Activated CD8-positive, alpha-beta memory T cell treated with anti-CD3 and anti-CD28 coated beads, Interleukin-2, amount 50 U/mL, for 1 hour (primary cell): ENCODE data around the gene FBXW7.

Experiments used
- DNase-seq: peaks from one replicate; pipeline ENCODE4 v3.0.0-alpha.2; 2020; ENCODE audit errors: extremely low read depth

FBXW7 gene

GRCh38 chr4:152476796-152477195 is 59.1 kb downstream of the FBXW7 start:
- DNase-seq: no peak

GRCh38 chr4:152471251-152471792 is 64.6 kb downstream of the FBXW7 start:
- no peak for DNase-seq

- DNase-seq: no peak
Measured at GRCh38 chr4:152468408-152468807, 67.5 kb downstream of the FBXW7 start.

- DNase-seq: no peak
Measured at GRCh38 chr4:152467101-152467500, 68.8 kb downstream of the FBXW7 start.

GRCh38 chr4:152464030-152464823 is 71.7 kb downstream of the FBXW7 start:
- no peak for DNase-seq

- no peak for DNase-seq
Measured at GRCh38 chr4:152463562-152463961, 72.3 kb downstream of the FBXW7 start.

- DNase-seq: no peak
Measured at GRCh38 chr4:152462695-152463094, 73.2 kb downstream of the FBXW7 start.

GRCh38 chr4:152462047-152462446 is 73.8 kb downstream of the FBXW7 start:
- DNase-seq: no peak

GRCh38 chr4:152460488-152460887 is 75.4 kb downstream of the FBXW7 start:
- DNase-seq: no peak

GRCh38 chr4:152459326-152459725 is 76.6 kb downstream of the FBXW7 start:
- DNase-seq: no peak

- DNase-seq: no peak
Measured at GRCh38 chr4:152458801-152459302, 77.0 kb downstream of the FBXW7 start.

GRCh38 chr4:152456609-152457008 is 79.3 kb downstream of the FBXW7 start:
- no peak for DNase-seq

GRCh38 chr4:152455311-152455710 is 80.6 kb downstream of the FBXW7 start:
- DNase-seq: no peak

- no peak for DNase-seq
Measured at GRCh38 chr4:152454398-152455011, 81.4 kb downstream of the FBXW7 start.

GRCh38 chr4:152451496-152451895 is 84.4 kb downstream of the FBXW7 start:
- DNase-seq: no peak

- DNase-seq: no peak
Measured at GRCh38 chr4:152448854-152449253, 87.0 kb downstream of the FBXW7 start.

- no peak for DNase-seq
Measured at GRCh38 chr4:152448038-152448707, 87.7 kb downstream of the FBXW7 start.

GRCh38 chr4:152443859-152444258 is 92.0 kb downstream of the FBXW7 start:
- no peak for DNase-seq

- no peak for DNase-seq
Measured at GRCh38 chr4:152437561-152437960, 98.3 kb downstream of the FBXW7 start.

- DNase-seq: no peak
Measured at GRCh38 chr4:152436384-152436783, 99.5 kb downstream of the FBXW7 start.

GRCh38 chr4:152434011-152434410 is 101.9 kb downstream of the FBXW7 start:
- DNase-seq: no peak

- DNase-seq: no peak
Measured at GRCh38 chr4:152431784-152432183, 104.1 kb downstream of the FBXW7 start.
